Thyroid gland (tissue), 4 donors: ENCODE data around the gene SUCLG2.

Source experiments
- POLR2A ChIP-seq, 2 donors: fragments of 450-650 bp; IDR thresholded peaks; one replicate each; pipeline ENCODE4 v1.6.1; 2017; ENCODE audit warnings: antibody characterized with exemption in 2 of 2, mild to moderate bottlenecking in 2 of 2, moderate library complexity in 1 of 2
- TF ChIP-seq, protein P1 (sequence below), 6 experiments: fragments of 200-600 bp in 3 of 6; fragments of 450-650 bp in 3 of 6; sonication (generic) in 3 of 6; IDR thresholded peaks; one replicate each; pipeline ENCODE4 v1.5.1; 2016 to 2019; ENCODE audit warnings: antibody characterized with exemption in 6 of 6, mild to moderate bottlenecking in 2 of 6, inconsistent platforms in 1 of 6, moderate library complexity in 1 of 6

DNA sequence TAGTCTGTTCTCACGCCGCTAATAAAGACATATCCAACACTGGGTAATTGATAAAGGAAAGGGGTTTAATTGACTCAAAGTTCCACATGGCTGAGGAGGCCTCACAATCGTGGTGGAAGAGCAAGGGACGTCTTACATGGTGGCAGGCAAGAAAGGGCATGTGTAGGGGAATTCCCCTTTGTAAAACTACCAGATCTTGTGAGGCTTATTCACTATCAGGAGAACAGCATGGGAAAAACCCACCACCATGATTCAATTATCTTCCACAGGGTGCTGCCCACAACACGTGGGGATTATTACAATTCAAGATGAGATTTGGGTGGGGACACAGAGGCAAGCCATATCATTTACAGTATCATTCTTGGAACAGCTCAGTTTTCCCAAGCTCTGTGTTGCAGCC, 268.0 kb downstream of the SUCLG2 start:
- TF ChIP-seq, protein P1, sequence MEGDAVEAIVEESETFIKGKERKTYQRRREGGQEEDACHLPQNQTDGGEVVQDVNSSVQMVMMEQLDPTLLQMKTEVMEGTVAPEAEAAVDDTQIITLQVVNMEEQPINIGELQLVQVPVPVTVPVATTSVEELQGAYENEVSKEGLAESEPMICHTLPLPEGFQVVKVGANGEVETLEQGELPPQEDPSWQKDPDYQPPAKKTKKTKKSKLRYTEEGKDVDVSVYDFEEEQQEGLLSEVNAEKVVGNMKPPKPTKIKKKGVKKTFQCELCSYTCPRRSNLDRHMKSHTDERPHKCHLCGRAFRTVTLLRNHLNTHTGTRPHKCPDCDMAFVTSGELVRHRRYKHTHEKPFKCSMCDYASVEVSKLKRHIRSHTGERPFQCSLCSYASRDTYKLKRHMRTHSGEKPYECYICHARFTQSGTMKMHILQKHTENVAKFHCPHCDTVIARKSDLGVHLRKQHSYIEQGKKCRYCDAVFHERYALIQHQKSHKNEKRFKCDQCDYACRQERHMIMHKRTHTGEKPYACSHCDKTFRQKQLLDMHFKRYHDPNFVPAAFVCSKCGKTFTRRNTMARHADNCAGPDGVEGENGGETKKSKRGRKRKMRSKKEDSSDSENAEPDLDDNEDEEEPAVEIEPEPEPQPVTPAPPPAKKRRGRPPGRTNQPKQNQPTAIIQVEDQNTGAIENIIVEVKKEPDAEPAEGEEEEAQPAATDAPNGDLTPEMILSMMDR (IDR thresholded peaks at IDR 0.05) = no peak
- no peak for TF ChIP-seq POLR2A (IDR thresholded peaks at IDR 0.05)
